GM21528 (cell line): ENCODE data around the gene ELOB.

Experiments used
- ATAC-seq: cut with Tn5 transposase; IDR thresholded peaks from one replicate; pipeline ENCODE4 v1.9.1; 2021; ENCODE audit warnings: mild to moderate bottlenecking, moderate library complexity; ENCODE audit not compliant: unreplicated experiment, low FRiP score

The ELOB gene

GRCh38 chr16:2751577-2752034 is 25.5 kb downstream of the ELOB start:
- peak; percentile 35 for ATAC-seq

GRCh38 chr16:2749936-2750335 is 27.1 kb downstream of the ELOB start:
- ATAC-seq, result no peak

GRCh38 chr16:2749476-2749875 is 27.6 kb downstream of the ELOB start:
- ATAC-seq, result no peak

- no peak for ATAC-seq
These were observed 28.2 kb downstream of the ELOB start for GRCh38 chr16:2748757-2749455.

GRCh38 chr16:2745961-2746360 is 31.1 kb downstream of the ELOB start:
- ATAC-seq, result no peak

GRCh38 chr16:2745116-2745890 is 31.8 kb downstream of the ELOB start:
- ATAC-seq, result no peak

- no peak for ATAC-seq
These were observed 32.4 kb downstream of the ELOB start for GRCh38 chr16:2744711-2745110.

- ATAC-seq, result no peak
These were observed 33.9 kb downstream of the ELOB start for GRCh38 chr16:2743007-2743810.

GRCh38 chr16:2742323-2743006 is 34.6 kb downstream of the ELOB start:
- ATAC-seq, result no peak

- no peak for ATAC-seq
These were observed 35.9 kb downstream of the ELOB start for GRCh38 chr16:2741168-2741567.

- no peak for ATAC-seq
These were observed 36.6 kb downstream of the ELOB start for GRCh38 chr16:2740476-2740875.

- no peak for ATAC-seq
These were observed 37.3 kb downstream of the ELOB start for GRCh38 chr16:2739625-2740430.

- ATAC-seq, result no peak
These were observed 38.5 kb downstream of the ELOB start for GRCh38 chr16:2738615-2739014.

- no peak for ATAC-seq
These were observed 39.1 kb downstream of the ELOB start for GRCh38 chr16:2737895-2738418.

GRCh38 chr16:2737238-2737605 is 39.9 kb downstream of the ELOB start:
- ATAC-seq, result no peak

GRCh38 chr16:2736476-2737237 is 40.4 kb downstream of the ELOB start:
- no peak for ATAC-seq

GRCh38 chr16:2734844-2735515 is 42.1 kb downstream of the ELOB start:
- ATAC-seq, result no peak

GRCh38 chr16:2728034-2728433 is 49.0 kb downstream of the ELOB start:
- ATAC-seq, result no peak
